ENCODE measurements around the gene CIAO2B.
A peak's percentile ranks its signal among the peaks of the same experiment; 100 is the strongest.

Gene CIAO2B

GRCh38 chr16:66972983-66973382, 38.8 kb upstream of the CIAO2B start:
- Histone ChIP-seq H3K27ac (ENCODE audit: low read depth in 2 of 2, low read length in 2 of 2) (no peak overlapping the region), H3K27me3 (ENCODE audit: control insufficient read depth in 2 of 2, insufficient read depth in 2 of 2, low read length in 2 of 2) (no peaks in the 10 kb centered on the region), H3K4me3 (ENCODE audit: low read length in 2 of 2) (no peak overlapping the region), H3K9me3 (ENCODE audit: control insufficient read depth in 2 of 2, low read length in 2 of 2) (no peaks in the 10 kb centered on the region), H3K4me1 (ENCODE audit: control insufficient read depth in 2 of 2, insufficient read depth in 2 of 2, low read length in 2 of 2) (peaks cover 0 to 10% of the 10 kb centered on the region in 2 donors), H3K36me3 (ENCODE audit: control insufficient read depth in 2 of 2, insufficient read depth in 2 of 2, low read length in 2 of 2) (peaks cover 28% of the 10 kb centered on the region in 2 donors), H3K9ac (ENCODE audit: low read depth in 1 of 2, low read length in 2 of 2) (no peak overlapping the region)

- H3K9ac ChIP-seq (ENCODE audit: low read depth in 1 of 2, low read length in 2 of 2): no peak overlapping the region
- no peaks in the 10 kb centered on the region for H3K27me3 ChIP-seq (ENCODE audit: control insufficient read depth in 2 of 2, insufficient read depth in 2 of 2, low read length in 2 of 2)
- H3K4me1 ChIP-seq (ENCODE audit: control insufficient read depth in 2 of 2, insufficient read depth in 2 of 2, low read length in 2 of 2): no peaks in the 10 kb centered on the region
- peaks cover 38 to 39% of the 10 kb centered on the region in 2 donors for H3K36me3 ChIP-seq (ENCODE audit: control insufficient read depth in 2 of 2, insufficient read depth in 2 of 2, low read length in 2 of 2)
- H3K9me3 ChIP-seq (ENCODE audit: control insufficient read depth in 2 of 2, low read length in 2 of 2): no peaks in the 10 kb centered on the region
- no peak overlapping the region for H3K27ac ChIP-seq (ENCODE audit: low read depth in 2 of 2, low read length in 2 of 2)
- H3K4me3 ChIP-seq (ENCODE audit: low read length in 2 of 2): no peak overlapping the region
Observed at GRCh38 chr16:66970775-66971720, 36.8 kb upstream of the CIAO2B start.

- H3K9me3 ChIP-seq (ENCODE audit: control insufficient read depth in 2 of 2, low read length in 2 of 2): no peaks in the 10 kb centered on the region
- no peaks in the 10 kb centered on the region for H3K4me1 ChIP-seq (ENCODE audit: control insufficient read depth in 2 of 2, insufficient read depth in 2 of 2, low read length in 2 of 2)
- H3K27ac ChIP-seq (ENCODE audit: low read depth in 2 of 2, low read length in 2 of 2): no peak overlapping the region
- no peak overlapping the region for H3K4me3 ChIP-seq (ENCODE audit: low read length in 2 of 2)
- peaks cover 54 to 55% of the 10 kb centered on the region in 2 donors for H3K36me3 ChIP-seq (ENCODE audit: control insufficient read depth in 2 of 2, insufficient read depth in 2 of 2, low read length in 2 of 2)
- H3K9ac ChIP-seq (ENCODE audit: low read depth in 1 of 2, low read length in 2 of 2): no peak overlapping the region
- H3K27me3 ChIP-seq (ENCODE audit: control insufficient read depth in 2 of 2, insufficient read depth in 2 of 2, low read length in 2 of 2): no peaks in the 10 kb centered on the region
Observed at GRCh38 chr16:66968847-66969246, 34.6 kb upstream of the CIAO2B start.

GRCh38 chr16:66964049-66964448, 29.8 kb upstream of the CIAO2B start:
- no peaks in the 10 kb centered on the region for H3K9me3 ChIP-seq (ENCODE audit: control insufficient read depth in 2 of 2, low read length in 2 of 2)
- no peak overlapping the region for H3K27ac ChIP-seq (ENCODE audit: low read depth in 2 of 2, low read length in 2 of 2)
- H3K4me1 ChIP-seq (ENCODE audit: control insufficient read depth in 2 of 2, insufficient read depth in 2 of 2, low read length in 2 of 2): peaks cover 19 to 30% of the 10 kb centered on the region in 2 donors
- H3K9ac ChIP-seq (ENCODE audit: low read depth in 1 of 2, low read length in 2 of 2): no peak overlapping the region
- H3K36me3 ChIP-seq (ENCODE audit: control insufficient read depth in 2 of 2, insufficient read depth in 2 of 2, low read length in 2 of 2): peaks cover 30 to 36% of the 10 kb centered on the region in 2 donors
- H3K4me3 ChIP-seq (ENCODE audit: low read length in 2 of 2): no peak overlapping the region
- no peaks in the 10 kb centered on the region for H3K27me3 ChIP-seq (ENCODE audit: control insufficient read depth in 2 of 2, insufficient read depth in 2 of 2, low read length in 2 of 2)

GRCh38 chr16:66961914-66962313, 27.7 kb upstream of the CIAO2B start:
- peak overlapping the region; percentile 85 to 89 for H3K4me3 ChIP-seq (ENCODE audit: low read length in 2 of 2)

GRCh38 chr16:66961065-66961744, 27.0 kb upstream of the CIAO2B start, which contains the start of gene CES3:
TSS of gene CES3 (plus strand) at chr16:66961266. CDS start at chr16:66961308, 42 bp downstream.
- Histone ChIP-seq H3K4me3 (ENCODE audit: low read length in 2 of 2) (peak within 1 kb of the TSS; percentile 85 to 89), H3K9ac (ENCODE audit: low read depth in 1 of 2, low read length in 2 of 2) (peak within 1 kb of the TSS; percentile 72 to 85), H3K27ac (ENCODE audit: low read depth in 2 of 2, low read length in 2 of 2) (peak within 1 kb of the TSS; percentile 79 to 90)

More at GRCh38 chr16:66961914-66962313, 27.7 kb upstream of the CIAO2B start:
- Histone ChIP-seq H3K4me1 (ENCODE audit: control insufficient read depth in 2 of 2, insufficient read depth in 2 of 2, low read length in 2 of 2) (peaks cover 19 to 34% of the 10 kb centered on the region in 2 donors), H3K27ac (ENCODE audit: low read depth in 2 of 2, low read length in 2 of 2) (peak overlapping the region; percentile 79 to 90), H3K9me3 (ENCODE audit: control insufficient read depth in 2 of 2, low read length in 2 of 2) (no peaks in the 10 kb centered on the region), H3K9ac (ENCODE audit: low read depth in 1 of 2, low read length in 2 of 2) (peak overlapping the region; percentile 9 to 85), H3K27me3 (ENCODE audit: control insufficient read depth in 2 of 2, insufficient read depth in 2 of 2, low read length in 2 of 2) (no peaks in the 10 kb centered on the region), H3K36me3 (ENCODE audit: control insufficient read depth in 2 of 2, insufficient read depth in 2 of 2, low read length in 2 of 2) (peaks cover 22 to 32% of the 10 kb centered on the region in 2 donors)

GRCh38 chr16:66960270-66960669, 26.1 kb upstream of the CIAO2B start:
- H3K27me3 ChIP-seq (ENCODE audit: control insufficient read depth in 2 of 2, insufficient read depth in 2 of 2, low read length in 2 of 2): no peaks in the 10 kb centered on the region
- peaks cover 26 to 44% of the 10 kb centered on the region in 2 donors for H3K4me1 ChIP-seq (ENCODE audit: control insufficient read depth in 2 of 2, insufficient read depth in 2 of 2, low read length in 2 of 2)
- no peaks in the 10 kb centered on the region for H3K9me3 ChIP-seq (ENCODE audit: control insufficient read depth in 2 of 2, low read length in 2 of 2)
- no peak overlapping the region for H3K9ac ChIP-seq (ENCODE audit: low read depth in 1 of 2, low read length in 2 of 2)
- H3K36me3 ChIP-seq (ENCODE audit: control insufficient read depth in 2 of 2, insufficient read depth in 2 of 2, low read length in 2 of 2): peaks cover 14 to 22% of the 10 kb centered on the region in 2 donors
- no peak overlapping the region for H3K4me3 ChIP-seq (ENCODE audit: low read length in 2 of 2)
- H3K27ac ChIP-seq (ENCODE audit: low read depth in 2 of 2, low read length in 2 of 2): peak overlapping the region; percentile 63 to 90

More at GRCh38 chr16:66961065-66961744, 27.0 kb upstream of the CIAO2B start, which contains the start of gene CES3:
- H3K36me3 ChIP-seq (ENCODE audit: control insufficient read depth in 2 of 2, insufficient read depth in 2 of 2, low read length in 2 of 2): peaks cover 17 to 26% of the 10 kb centered on the region in 2 donors
- no peaks in the 10 kb centered on the region for H3K27me3 ChIP-seq (ENCODE audit: control insufficient read depth in 2 of 2, insufficient read depth in 2 of 2, low read length in 2 of 2)
- H3K4me1 ChIP-seq (ENCODE audit: control insufficient read depth in 2 of 2, insufficient read depth in 2 of 2, low read length in 2 of 2): peaks cover 22 to 38% of the 10 kb centered on the region in 2 donors
- H3K9me3 ChIP-seq (ENCODE audit: control insufficient read depth in 2 of 2, low read length in 2 of 2): no peaks in the 10 kb centered on the region

GRCh38 chr16:66959704-66960161, 25.5 kb upstream of the CIAO2B start:
- peaks cover 9 to 17% of the 10 kb centered on the region in 2 donors for H3K36me3 ChIP-seq (ENCODE audit: control insufficient read depth in 2 of 2, insufficient read depth in 2 of 2, low read length in 2 of 2)
- no peak overlapping the region for H3K4me3 ChIP-seq (ENCODE audit: low read length in 2 of 2)
- no peak overlapping the region for H3K9ac ChIP-seq (ENCODE audit: low read depth in 1 of 2, low read length in 2 of 2)
- H3K4me1 ChIP-seq (ENCODE audit: control insufficient read depth in 2 of 2, insufficient read depth in 2 of 2, low read length in 2 of 2): peaks cover 26 to 49% of the 10 kb centered on the region in 2 donors
- peak overlapping the region; percentile 63 to 68 for H3K27ac ChIP-seq (ENCODE audit: low read depth in 2 of 2, low read length in 2 of 2)
- H3K27me3 ChIP-seq (ENCODE audit: control insufficient read depth in 2 of 2, insufficient read depth in 2 of 2, low read length in 2 of 2): no peaks in the 10 kb centered on the region
- H3K9me3 ChIP-seq (ENCODE audit: control insufficient read depth in 2 of 2, low read length in 2 of 2): no peaks in the 10 kb centered on the region

GRCh38 chr16:66958857-66959703, 24.9 kb upstream of the CIAO2B start:
- Histone ChIP-seq H3K4me3 (ENCODE audit: low read length in 2 of 2) (no peak overlapping the region), H3K36me3 (ENCODE audit: control insufficient read depth in 2 of 2, insufficient read depth in 2 of 2, low read length in 2 of 2) (peaks cover 2 to 11% of the 10 kb centered on the region in 2 donors), H3K9me3 (ENCODE audit: control insufficient read depth in 2 of 2, low read length in 2 of 2) (no peaks in the 10 kb centered on the region), H3K27ac (ENCODE audit: low read depth in 2 of 2, low read length in 2 of 2) (peak overlapping the region; percentile 63 to 68), H3K27me3 (ENCODE audit: control insufficient read depth in 2 of 2, insufficient read depth in 2 of 2, low read length in 2 of 2) (no peaks in the 10 kb centered on the region), H3K4me1 (ENCODE audit: control insufficient read depth in 2 of 2, insufficient read depth in 2 of 2, low read length in 2 of 2) (peaks cover 28 to 51% of the 10 kb centered on the region in 2 donors), H3K9ac (ENCODE audit: low read depth in 1 of 2, low read length in 2 of 2) (no peak overlapping the region)
